ENCODE measurements around the gene ZNF285.
A peak's percentile ranks its signal among the peaks of the same experiment; 100 is the strongest.
"Not testable (repeated sequence)": the region's sequence is repeated elsewhere in the genome, so short reads cannot be mapped to it uniquely, and the experiment has no call there.

ZNF285 gene

DNA sequence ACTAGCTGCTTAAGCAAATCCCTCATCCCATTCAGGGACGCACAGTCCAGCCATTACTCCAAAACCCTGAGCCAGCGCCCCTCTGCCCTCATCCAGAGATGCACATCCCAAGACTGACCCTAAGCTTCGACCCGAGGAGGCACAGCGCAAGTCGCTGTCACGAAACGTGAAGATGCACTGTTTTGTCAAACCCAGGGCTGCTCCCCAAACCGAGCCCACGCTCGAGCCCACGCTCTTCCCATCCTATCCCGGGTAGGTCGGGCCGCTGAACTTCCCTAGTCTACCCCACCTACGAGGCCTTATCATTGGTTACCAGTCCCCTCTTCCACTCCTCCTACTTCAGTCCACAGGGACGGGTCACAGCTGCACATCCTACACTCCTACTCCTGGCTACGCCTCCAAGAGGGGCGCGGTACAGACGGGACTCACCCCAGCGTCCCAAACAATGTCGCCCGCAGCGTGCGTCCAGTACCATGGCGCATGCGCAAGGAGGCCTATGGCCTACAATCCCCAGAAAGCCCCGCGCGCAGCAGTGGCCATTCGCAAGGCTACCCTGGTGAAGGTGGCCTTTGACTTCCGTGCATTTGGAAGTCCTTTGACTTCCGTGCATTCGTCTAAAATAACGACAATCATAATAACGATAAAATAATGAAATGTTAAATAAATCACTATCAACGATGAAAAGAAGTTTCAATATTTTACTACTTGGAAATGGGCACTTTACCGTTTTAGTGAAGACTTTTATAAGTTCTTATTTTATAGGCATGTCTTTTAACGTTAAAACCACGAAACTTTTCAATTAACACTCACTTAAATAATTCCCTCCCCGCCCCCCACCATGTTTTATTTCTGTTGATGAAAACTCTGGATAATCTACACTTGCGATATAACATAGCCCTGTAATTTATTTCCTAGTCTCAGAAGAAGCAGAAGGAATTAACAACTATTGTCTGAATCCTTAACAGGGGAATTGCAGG lies at the start of gene ZNF285:
Gene ZNF285 (minus strand): TSS at position 470 of the 977 bp plus-strand sequence. CDS start 4,395 bp downstream, outside the sequence.
- peak; percentile 63 for DNase-seq (ENCODE audit: low read depth)

DNA sequence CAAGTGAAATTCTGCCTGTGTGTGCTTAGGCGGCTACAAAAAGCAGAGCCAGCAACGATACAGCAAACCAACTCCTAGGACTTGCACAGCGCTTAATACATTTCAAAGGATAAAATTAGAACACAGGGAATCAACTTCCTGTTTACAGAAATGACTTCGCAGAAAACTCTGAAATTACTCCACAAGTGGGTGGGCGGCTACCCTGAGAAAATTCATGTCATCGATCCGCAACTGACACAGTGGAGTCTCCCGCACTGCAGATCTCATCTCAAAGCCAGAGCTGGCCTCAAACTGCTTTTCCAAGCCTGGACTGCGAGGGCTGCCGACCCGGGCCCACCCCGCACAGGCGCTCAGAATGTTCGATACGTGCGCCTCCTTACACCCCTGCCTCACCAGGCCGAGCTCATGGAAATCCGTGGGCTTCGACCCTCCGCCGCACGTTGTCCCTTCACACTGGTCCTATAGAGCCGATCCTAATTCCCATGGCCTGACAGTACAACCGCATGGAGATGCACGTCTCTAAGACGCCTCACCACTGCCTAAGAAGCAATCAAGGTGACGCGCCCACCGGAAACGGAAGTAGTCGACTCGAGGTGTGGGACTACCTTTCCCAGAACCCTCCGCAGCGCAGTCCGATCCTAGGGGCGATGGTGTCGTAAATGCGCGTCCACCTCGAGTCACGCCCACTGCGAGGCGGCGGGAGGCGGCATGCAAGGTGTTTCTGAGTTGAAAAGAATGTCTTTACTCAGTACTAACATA lies 46.7 kb upstream of the ZNF285 start, which contains the start of gene ZNF229:
Gene ZNF229 (minus strand): TSS at position 557 of the 759 bp plus-strand sequence. CDS start 5,625 bp downstream, outside the sequence.
- peak; percentile 38 for DNase-seq (ENCODE audit: low read depth)

DNA sequence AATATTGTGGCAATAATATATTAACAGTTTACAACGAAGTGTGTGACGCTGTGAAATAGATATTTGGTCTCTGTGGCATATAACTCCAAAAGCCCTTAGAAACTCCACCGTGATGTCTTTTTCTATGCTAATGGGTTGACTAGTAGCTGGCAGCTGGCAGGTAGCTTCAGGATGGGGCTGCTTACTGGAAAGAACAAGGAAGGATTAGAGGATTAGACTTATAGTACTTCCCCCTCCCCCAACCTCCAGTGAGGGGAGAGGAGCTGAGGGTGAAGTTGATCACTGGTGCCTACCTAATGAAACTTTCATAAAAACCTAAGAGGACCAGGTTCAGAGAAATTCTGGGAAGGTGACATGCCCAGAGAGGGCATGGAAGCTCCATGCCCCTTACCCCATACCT lies 37.0 kb upstream of the ZNF285 start:
- DNase-seq (ENCODE audit: low read depth) = no peak

DNA sequence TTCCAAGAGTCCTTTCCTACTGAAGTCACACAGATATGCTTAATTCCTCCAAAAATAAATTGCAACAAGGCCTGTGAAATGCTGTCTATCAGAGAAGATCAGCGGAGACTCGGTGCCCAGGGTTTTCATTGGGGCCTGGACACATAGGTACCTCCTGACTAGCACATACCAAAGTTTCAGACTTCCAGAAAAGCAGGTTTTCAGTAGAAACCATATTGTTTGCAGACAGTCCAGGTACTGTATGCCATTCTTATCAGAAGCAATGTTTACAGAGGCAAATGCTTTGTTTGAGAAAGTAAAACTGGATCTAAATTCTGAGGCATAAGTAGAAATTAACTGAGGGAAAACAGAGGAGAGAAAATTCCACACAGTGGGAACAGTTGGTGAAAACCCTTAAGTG lies 34.0 kb upstream of the ZNF285 start:
- DNase-seq (ENCODE audit: low read depth) = no peak

DNA sequence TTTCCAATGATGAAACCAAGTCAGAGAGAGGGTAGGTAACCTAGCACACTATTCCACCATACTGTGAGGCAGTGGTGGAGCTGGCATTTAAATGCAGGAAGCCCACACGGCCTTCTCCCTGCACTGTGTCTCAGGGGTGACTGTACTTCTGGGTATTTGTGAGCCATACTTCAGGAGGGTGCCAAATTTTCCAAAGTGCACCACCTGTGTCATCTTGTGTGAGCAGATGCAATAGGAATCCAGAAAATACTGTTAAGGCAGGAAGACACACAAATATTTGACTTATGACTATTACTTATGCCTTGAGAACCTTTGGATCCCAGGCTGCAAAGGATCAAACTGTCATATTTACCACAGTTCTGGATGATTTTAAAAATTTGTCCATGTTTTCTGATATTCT lies 29.5 kb upstream of the ZNF285 start:
- DNase-seq (ENCODE audit: low read depth) = no peak

DNA sequence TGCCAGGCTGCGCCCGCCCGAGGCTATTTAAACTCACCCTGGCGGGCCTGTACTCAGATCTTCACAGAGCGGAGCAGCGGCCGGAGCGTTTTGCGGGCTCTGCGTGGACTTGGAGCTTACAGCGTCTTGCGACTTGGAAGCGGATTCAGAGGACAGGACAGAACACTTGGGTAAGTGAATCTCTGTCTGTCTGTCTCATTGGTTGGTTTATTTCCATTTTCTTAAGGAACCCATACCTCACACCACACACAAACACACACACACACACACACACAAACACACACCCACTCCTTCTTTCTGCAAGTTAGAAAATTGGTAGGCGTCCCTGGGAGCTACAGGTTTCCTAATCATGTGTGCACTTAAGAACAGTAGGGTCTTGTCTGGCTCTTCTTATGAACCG lies 14.1 kb upstream of the ZNF285 start:
- DNase-seq (ENCODE audit: low read depth) = not testable (repeated sequence)

DNA sequence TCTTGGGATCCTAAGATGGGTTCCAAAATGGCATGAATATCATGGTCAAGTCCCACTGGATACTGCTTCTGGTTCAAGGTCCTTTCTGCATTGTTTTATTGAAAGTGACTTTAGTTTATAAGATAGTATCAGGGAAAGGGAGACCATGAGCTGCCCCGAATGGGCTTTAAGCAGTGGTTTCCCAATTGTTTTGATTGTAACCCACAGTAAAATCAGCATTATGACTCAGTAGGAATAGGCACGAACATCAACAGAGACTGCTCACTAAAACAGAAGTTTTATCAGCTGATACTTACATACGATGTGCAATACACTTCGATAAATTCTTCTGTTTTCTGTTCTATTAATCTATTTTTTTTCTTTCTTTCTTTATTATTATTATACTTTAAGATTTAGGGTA lies 12.1 kb downstream of the ZNF285 start:
- not testable (repeated sequence) for DNase-seq (ENCODE audit: low read depth)

DNA sequence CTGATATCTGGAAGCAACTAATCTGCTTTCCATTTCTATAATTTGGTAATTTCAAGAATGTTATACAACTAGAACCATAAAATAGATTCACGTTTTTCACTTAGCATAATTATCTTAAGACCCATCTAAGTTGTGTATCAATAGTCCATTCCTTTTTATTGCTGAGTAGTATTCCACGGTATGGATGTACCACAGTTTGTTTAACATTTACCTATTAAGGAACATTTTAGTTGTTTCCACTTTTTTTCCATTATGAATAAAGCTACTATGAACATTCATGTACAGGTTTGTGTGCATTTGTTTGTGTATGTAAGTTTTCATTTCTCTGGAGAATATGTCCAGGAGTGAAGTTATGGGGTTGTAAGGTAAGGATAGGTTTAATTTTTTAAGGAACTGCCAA lies 26.6 kb downstream of the ZNF285 start:
- no peak for DNase-seq (ENCODE audit: low read depth)

DNA sequence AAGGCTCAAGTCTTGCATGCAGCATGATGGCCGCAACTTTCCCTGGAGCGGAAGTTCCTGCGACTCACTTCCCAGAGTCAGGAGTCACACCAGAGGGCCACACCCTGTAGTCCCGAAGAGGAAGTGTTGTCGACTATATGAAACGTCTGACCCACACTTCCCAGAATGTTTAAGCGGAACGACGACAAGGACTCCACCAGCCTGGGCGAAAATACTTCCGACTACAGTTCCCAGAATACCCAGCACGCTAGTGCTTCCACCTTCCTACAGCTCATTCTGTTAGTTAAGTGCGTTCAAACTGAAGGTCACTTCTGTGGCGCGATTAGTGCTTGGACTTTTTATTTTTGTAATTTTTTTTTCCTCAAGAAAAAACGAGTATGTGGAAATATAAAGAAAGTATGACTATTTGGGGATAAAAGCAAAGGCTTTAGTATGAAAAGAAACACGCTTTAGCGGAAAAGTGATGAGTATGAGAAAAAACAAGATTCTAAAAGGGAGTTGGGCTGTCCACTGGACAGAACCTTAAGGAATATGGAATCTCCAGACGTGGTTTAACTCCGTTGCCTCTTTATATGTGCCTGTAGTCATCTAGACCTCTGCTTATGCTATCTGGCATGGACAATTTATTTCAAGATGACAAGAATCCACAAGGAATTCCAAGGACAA lies 29.5 kb downstream of the ZNF285 start:
- no peak for DNase-seq (ENCODE audit: low read depth)

DNA sequence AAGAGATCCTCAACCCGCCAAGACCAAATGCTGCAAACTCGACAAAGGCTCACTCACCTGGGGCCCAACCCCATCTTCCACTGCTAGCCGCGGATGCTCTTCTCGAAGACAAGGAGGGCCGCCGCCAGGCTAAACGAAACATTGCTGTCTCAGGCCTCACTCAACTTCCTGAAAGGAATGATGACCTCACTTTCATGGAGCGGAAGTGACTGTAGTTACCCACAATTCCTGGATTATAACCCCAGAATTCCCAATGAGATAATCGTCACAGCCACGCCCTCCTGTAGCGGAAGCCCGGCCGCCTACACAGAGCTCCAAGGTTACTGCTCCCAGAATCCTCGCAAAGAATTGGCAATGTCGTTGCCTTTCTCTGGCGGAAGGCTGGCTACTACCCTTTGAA lies 34.4 kb downstream of the ZNF285 start:
- DNase-seq (ENCODE audit: low read depth) = no peak

DNA sequence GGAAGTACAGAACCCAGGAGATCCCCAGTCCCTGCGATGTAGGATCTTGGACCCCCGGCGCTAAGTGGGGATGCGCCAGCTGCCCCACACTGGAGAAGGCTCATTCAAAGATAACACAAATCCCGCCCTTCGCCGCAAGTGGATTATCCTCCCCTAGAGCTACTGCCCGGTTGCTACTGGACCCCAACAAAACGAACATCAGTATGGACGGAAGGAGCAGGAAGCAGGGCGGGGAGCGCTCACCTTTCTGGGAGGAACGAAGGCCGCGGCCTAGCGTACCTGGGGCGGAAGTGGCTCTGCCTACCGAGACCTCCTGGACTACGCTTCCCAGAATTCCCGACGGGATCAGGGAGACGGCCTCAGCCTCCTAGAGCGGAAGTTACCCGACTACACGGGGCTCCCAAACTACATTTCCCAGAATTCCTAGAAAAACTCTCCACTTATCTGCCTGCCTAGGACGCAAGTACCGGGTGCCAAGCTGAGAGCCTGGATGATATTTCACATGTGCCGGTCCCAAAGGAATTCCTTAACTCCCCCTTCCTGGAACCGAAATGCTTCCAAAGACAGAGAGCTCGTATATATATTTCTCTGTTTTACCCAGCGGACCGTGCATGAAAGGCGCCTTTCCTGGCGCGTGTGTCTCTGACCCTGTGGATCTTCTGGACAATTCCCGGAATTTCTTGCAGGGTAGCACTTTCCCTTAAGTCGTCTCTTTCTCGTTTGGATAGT lies 44.9 kb downstream of the ZNF285 start, which contains the start of gene ZNF112:
Gene ZNF112 (minus strand): TSS at position 298 of the 729 bp plus-strand sequence. CDS start 16,141 bp downstream, outside the sequence.
- DNase-seq (ENCODE audit: low read depth) = no peak

DNA sequence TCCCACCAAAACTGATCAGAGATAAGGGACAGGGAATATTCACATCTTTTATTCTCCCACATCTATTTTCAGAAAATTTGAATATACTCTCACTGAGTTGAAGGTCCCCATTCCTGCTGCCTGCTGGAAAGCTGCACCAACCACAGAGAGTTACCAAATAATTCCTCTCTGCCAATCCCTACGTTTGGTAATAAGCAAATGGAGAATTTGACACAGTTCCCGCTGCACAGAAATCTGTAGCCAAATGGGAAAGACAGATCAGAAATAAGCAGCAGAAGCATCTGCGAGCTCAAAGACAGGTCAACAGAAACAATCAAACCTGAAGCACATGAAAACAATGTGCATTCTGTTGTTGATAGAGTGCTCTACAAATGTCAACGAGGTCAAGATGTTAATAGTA lies 54.9 kb downstream of the ZNF285 start:
- DNase-seq (ENCODE audit: low read depth) = no peak

DNA sequence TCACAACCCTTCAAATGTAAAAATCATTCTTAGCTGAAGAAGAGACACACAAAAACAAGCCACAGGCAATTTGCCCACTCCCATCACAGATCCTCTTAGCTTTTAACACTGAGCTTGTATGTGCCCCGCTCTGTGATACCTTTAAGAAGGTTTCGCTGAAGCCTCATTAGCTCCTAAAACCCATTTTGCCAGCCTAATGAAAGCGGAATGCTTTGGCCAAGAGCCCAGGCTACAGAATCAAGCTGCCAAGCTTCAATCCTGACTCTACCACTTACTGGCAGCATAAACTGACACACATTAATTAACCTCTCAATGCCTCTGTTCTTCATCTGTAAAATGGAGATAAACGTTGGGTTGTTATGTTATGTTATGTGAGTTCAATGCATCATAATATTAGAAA lies 55.4 kb downstream of the ZNF285 start:
- no peak for DNase-seq (ENCODE audit: low read depth)

DNA sequence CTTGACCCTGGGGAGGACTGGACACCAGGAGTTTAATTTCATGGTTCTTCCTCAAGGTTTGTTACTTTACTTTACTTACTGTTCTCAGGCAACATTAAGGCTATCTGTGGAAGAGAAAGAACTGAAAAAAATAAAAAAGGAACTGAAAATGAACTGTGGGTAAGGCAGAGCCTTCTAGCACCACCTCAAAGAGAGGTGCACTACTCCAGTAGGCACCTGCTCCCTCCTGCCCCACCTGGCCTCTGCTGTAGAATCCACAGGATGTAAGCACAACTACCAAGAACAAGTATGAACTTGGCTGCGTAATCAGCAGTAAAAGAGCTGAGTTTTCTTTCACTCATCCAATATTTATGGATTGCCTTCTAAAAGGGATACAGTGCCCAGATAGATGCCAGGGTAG lies 57.2 kb downstream of the ZNF285 start:
- DNase-seq (ENCODE audit: low read depth) = no peak

DNA sequence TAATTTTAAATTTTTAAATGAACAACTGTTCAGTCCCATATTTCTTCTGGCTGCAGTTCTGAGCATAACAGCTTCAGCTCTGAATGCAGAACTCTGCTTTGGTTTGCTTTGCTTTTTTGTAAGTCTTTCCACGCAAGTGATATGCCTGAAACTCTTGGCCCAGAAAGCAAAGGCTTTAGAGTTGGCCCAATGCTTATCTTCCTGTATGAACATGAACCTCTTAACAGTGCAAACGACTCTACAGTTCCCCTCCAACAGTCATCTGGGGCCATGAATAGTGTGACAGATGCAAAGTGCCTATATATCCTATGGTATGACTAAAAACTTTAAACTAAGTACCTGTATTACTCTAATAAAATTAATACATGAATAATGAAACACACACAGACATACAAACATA lies 59.6 kb downstream of the ZNF285 start:
- no peak for DNase-seq (ENCODE audit: low read depth)

DNA sequence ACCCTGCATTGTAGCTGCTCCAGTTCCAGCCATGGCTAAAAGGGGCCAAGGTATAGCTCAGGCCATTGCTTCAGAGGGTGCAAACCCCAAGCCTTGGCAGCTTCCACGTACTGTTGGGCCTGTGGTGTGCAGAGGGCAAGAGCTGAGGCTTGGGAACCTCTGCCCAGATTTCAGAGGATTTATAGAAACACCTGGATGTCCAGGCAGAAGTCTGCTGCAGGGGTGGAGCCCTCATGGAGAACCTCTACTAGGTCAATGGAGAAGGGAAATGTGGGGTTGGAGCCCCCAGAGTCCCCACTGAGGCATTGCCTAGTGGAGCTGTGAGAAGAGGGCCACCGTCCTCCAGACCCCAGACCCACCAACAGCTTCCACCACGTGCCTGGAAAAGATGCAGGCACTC lies 66.8 kb downstream of the ZNF285 start:
- not testable (repeated sequence) for DNase-seq (ENCODE audit: low read depth)

Data from activated gamma-delta T cell treated with anti-CD3 and anti-CD28 coated beads, Interleukin-2, amount 50 U/mL, for 16 hours (primary cell).